Gastroesophageal sphincter (tissue), 4 donors: Measurements from ENCODE around the gene COMP. TPM values are rescaled to one million over a fixed set of nuclear protein-coding genes. Genes with fewer than 3 reads are reported as not detected.
A peak's percentile ranks its signal among the peaks of the same experiment; 100 is the strongest.

Experiments
- ATAC-seq: fragments of 150-250 bp; one replicate; pipeline ENCODE4 v1.9.1; 2016; ENCODE audit warnings: mild to moderate bottlenecking, moderate library complexity
- H3K27ac ChIP-seq, 4 donors: fragments of 200-600 bp; sonication (generic) in 3 of 4; 1 replicate in 3 of 4; 2 replicates in 1 of 4; pipeline ENCODE4 v1.5.1; 2016 to 2019
- H3K27me3 ChIP-seq: fragments of 200-600 bp; sonication (generic); one replicate; pipeline ENCODE4 v1.5.1; 2019
- H3K36me3 ChIP-seq, 2 donors: fragments of 200-600 bp; sonication (generic); one replicate each; pipeline ENCODE4 v1.5.1; 2019; ENCODE audit warnings: control low read depth in 1 of 2
- H3K4me1 ChIP-seq, 3 donors: fragments of 200-600 bp; sonication (generic); 1 replicate in 2 of 3; 2 replicates in 1 of 3; pipeline ENCODE4 v1.5.1; 2016 to 2019; ENCODE audit warnings: control low read depth in 2 of 3
- H3K4me3 ChIP-seq, 2 donors: fragments of 200-600 bp; sonication (generic); one replicate each; pipeline ENCODE4 v1.5.1; 2019; ENCODE audit warnings: mild to moderate bottlenecking in 1 of 2, moderate library complexity in 1 of 2
- H3K9me3 ChIP-seq, 3 donors: fragments of 200-600 bp; sonication (generic); one replicate each; pipeline ENCODE4 v1.5.1; 2017 to 2019; ENCODE audit warnings: control low read depth in 2 of 3
- EP300 ChIP-seq: sonication (generic); formaldehyde crosslinking; IDR thresholded peaks from one replicate; pipeline ENCODE4 v1.6.1; 2017; ENCODE audit warnings: antibody characterized with exemption, mild to moderate bottlenecking
- POLR2A ChIP-seq, 2 donors: fragments of 450-650 bp; IDR thresholded peaks; one replicate each; pipeline ENCODE4 v1.6.1; 2017; ENCODE audit warnings: antibody characterized with exemption in 2 of 2, mild to moderate bottlenecking in 2 of 2, moderate library complexity in 1 of 2
- POLR2AphosphoS5 ChIP-seq: sonication (generic); formaldehyde crosslinking; IDR thresholded peaks from one replicate; pipeline ENCODE4 v1.6.1; 2017; ENCODE audit warnings: antibody characterized with exemption
- WGBS, 2 donors: methylation state at CpG; one replicate each; pipeline ENCODE4 v1.1.5; 2018; ENCODE audit warnings: low coverage in 1 of 2; 5-methylcytosine and 5-hydroxymethylcytosine counted together
- total RNA-seq, 4 donors: library from RNA; depleted of rRNA; stranded (reverse); fragments of >200 nt; gene quantifications; one replicate each; pipeline ENCODE4 v1.1.0, GENCODE V29; 2016
- TF ChIP-seq, protein P1 (sequence below), 4 experiments: fragments of 200-600 bp in 2 of 4; fragments of 450-650 bp in 2 of 4; sonication (generic) in 1 of 4; IDR thresholded peaks; one replicate each; pipeline ENCODE4 v1.5.1; 2017 to 2019; ENCODE audit warnings: antibody characterized with exemption in 4 of 4, mild to moderate bottlenecking in 2 of 4, moderate library complexity in 2 of 4

The COMP gene
- total RNA-seq, 4 donors from 2014 or later: 0.40 to 4.4 (median 0.50) TPM

- H3K27ac ChIP-seq: peak overlapping the region in 2 of 4 donors; percentile 90 to 93
- H3K4me3 ChIP-seq: peak overlapping the region; percentile 79 to 90
- TF ChIP-seq POLR2AphosphoS5: no peak
- no peak for TF ChIP-seq POLR2A (IDR thresholded peaks at IDR 0.05)
- no peak for TF ChIP-seq EP300
- TF ChIP-seq, protein P1, sequence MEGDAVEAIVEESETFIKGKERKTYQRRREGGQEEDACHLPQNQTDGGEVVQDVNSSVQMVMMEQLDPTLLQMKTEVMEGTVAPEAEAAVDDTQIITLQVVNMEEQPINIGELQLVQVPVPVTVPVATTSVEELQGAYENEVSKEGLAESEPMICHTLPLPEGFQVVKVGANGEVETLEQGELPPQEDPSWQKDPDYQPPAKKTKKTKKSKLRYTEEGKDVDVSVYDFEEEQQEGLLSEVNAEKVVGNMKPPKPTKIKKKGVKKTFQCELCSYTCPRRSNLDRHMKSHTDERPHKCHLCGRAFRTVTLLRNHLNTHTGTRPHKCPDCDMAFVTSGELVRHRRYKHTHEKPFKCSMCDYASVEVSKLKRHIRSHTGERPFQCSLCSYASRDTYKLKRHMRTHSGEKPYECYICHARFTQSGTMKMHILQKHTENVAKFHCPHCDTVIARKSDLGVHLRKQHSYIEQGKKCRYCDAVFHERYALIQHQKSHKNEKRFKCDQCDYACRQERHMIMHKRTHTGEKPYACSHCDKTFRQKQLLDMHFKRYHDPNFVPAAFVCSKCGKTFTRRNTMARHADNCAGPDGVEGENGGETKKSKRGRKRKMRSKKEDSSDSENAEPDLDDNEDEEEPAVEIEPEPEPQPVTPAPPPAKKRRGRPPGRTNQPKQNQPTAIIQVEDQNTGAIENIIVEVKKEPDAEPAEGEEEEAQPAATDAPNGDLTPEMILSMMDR (IDR thresholded peaks at IDR 0.05): no peak
- no peaks in the 10 kb centered on the region for H3K27me3 ChIP-seq
- H3K4me1 ChIP-seq: peaks cover 0 to 73% (median 22%) of the 10 kb centered on the region in 3 donors
- H3K36me3 ChIP-seq: peaks cover 0 to 13% of the 10 kb centered on the region in 2 donors
- WGBS, 2 donors: 7 to 9% methylated on average over 8 to 18 of the region's 18 CpGs
- no peaks in the 10 kb centered on the region for H3K9me3 ChIP-seq
- no peak for ATAC-seq
Measured at GRCh38 chr19:18833849-18834643, 42.9 kb upstream of the COMP start.

DNA sequence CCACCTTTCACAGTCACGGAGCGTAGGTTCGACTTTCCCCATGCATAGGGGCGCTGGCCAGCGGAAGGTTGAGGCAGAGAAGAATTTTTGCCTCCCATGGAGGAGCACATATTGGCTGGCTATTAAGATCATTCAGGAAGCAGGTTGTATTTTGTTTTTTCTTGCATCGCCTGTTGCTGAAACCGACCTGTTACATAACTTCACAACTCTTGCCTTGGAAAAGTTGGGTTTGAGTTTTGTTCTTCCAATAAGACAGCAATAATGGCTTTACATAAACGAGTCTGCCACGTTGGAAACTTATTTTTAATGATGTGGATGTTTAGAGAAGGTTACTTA is 42.0 kb upstream of the COMP start:
- WGBS, 2 donors: 0 to 12% methylated on average over 2 to 9 of the region's 9 CpGs
- TF ChIP-seq POLR2A (IDR thresholded peaks at IDR 0.05): no peak
- no peak for TF ChIP-seq POLR2AphosphoS5
- TF ChIP-seq EP300: no peak
- TF ChIP-seq, protein P1 (IDR thresholded peaks at IDR 0.05): no peak
- Histone ChIP-seq H3K4me3 (peak overlapping the region; percentile 79 to 90), H3K27me3 (no peaks in the 10 kb centered on the region), H3K4me1 (peaks cover 0 to 63% (median 20%) of the 10 kb centered on the region in 3 donors), H3K27ac (peak overlapping the region in 3 of 4 donors; percentile 90 to 93 (median 92)), H3K9me3 (no peaks in the 10 kb centered on the region), H3K36me3 (peaks cover 0 to 11% of the 10 kb centered on the region in 2 donors)
- ATAC-seq: no peak

- H3K4me3 ChIP-seq: peak overlapping the region; percentile 79 to 90
- peaks cover 0 to 4% (median 0%) of the 10 kb centered on the region in 3 donors for H3K9me3 ChIP-seq
- peak; percentile 29 for ATAC-seq
- H3K27ac ChIP-seq: peak overlapping the region; percentile 72 to 93 (median 91)
- 2% methylated on average over 8 of the region's 69 CpGs; no CpG with 5 or more reads in 1 of the 2 donors for WGBS, 2 donors
- no peaks in the 10 kb centered on the region for H3K27me3 ChIP-seq
- peaks cover 0 to 8% of the 10 kb centered on the region in 2 donors for H3K36me3 ChIP-seq
- TF ChIP-seq, protein P1 (IDR thresholded peaks at IDR 0.05): no peak
- no peak for TF ChIP-seq EP300
- TF ChIP-seq POLR2AphosphoS5: no peak
- no peak for TF ChIP-seq POLR2A (IDR thresholded peaks at IDR 0.05)
- H3K4me1 ChIP-seq: peaks cover 0 to 57% (median 18%) of the 10 kb centered on the region in 3 donors
Measured at GRCh38 chr19:18832306-18833140, 41.4 kb upstream of the COMP start.

- ATAC-seq: peak; percentile 92
- peaks cover 0 to 49% (median 14%) of the 10 kb centered on the region in 3 donors for H3K4me1 ChIP-seq
- no peaks in the 10 kb centered on the region for H3K27me3 ChIP-seq
- H3K9me3 ChIP-seq: peaks cover 0 to 12% (median 0%) of the 10 kb centered on the region in 3 donors
- peak within 1 kb of the TSS; percentile 79 to 90 for H3K4me3 ChIP-seq
- peak within 1 kb of the TSS; percentile 72 to 93 (median 91) for H3K27ac ChIP-seq
- TF ChIP-seq EP300 (no peak), POLR2A (IDR thresholded peaks at IDR 0.05) (peak; percentile 85 to 90), POLR2AphosphoS5 (peak; percentile 55)
- TF ChIP-seq, protein P1 (IDR thresholded peaks at IDR 0.05): peak in 3 of 4 experiments; percentile 31 to 48 (median 44)
- 10% methylated on average over 2 of the region's 96 CpGs; no CpG with 5 or more reads in 1 of the 2 donors for WGBS, 2 donors
- peaks cover 0 to 8% of the 10 kb centered on the region in 2 donors for H3K36me3 ChIP-seq
Measured at GRCh38 chr19:18831524-18832305, 40.6 kb upstream of the COMP start, which contains the start of gene UPF1. UPF1 (plus strand) TSS chr19:18831959; CDS start chr19:18832210, 251 bp downstream.
